ENCODE results near the gene LMAN1L. TPM values are rescaled to one million over a fixed set of nuclear protein-coding genes. Genes with fewer than 3 reads are reported as not detected.

Gene LMAN1L
- total RNA-seq, 1 experiment from 2014 or later, result not detected

GRCh38 chr15:74838137-74838516, 25.5 kb downstream of the LMAN1L start:
- DNase-seq, result no peak
- H3K27ac ChIP-seq (ENCODE audit: insufficient read length, low read depth, low read length), result no peak overlapping the region
- no peak overlapping the region for H3K4ac ChIP-seq (ENCODE audit: low read depth, low read length)
- H3K18ac ChIP-seq (ENCODE audit: insufficient read length, low read depth, low read length), result no peak overlapping the region
- H2BK15ac ChIP-seq (ENCODE audit: low read depth, low read length), result no peak overlapping the region
- H3K23me2 ChIP-seq (ENCODE audit: insufficient read length, low read depth, low read length, poor library complexity, severe bottlenecking), result peaks cover under 1% of the 10 kb centered on the region
- H4K8ac ChIP-seq (replicated peaks; ENCODE audit: insufficient read length, low read depth, low read length), result no peak overlapping the region
- H2AK5ac ChIP-seq (ENCODE audit: insufficient read length, low read length), result no peak overlapping the region
- H3K27me3 ChIP-seq (ENCODE audit: insufficient read depth, low read length), result no peaks in the 10 kb centered on the region
- no peak overlapping the region for H3K56ac ChIP-seq (ENCODE audit: insufficient read length, low read depth, low read length)
- H4K5ac ChIP-seq (ENCODE audit: insufficient read length, low read depth, low read length), result no peak overlapping the region
- WGBS (ENCODE audit: extremely low coverage, insufficient read length, low lambda C conversion rate), result no CpG with 5 or more reads among the region's 10 CpGs
- no peak overlapping the region for H2AFZ ChIP-seq (ENCODE audit: low read length)
- no peak overlapping the region for H3K23ac ChIP-seq (ENCODE audit: insufficient read length, low read depth, low read length)
- Mint-ChIP-seq H3K27me3 (ENCODE audit: low read depth) (no peaks in the 10 kb centered on the region), H3K36me3 (ENCODE audit: insufficient read depth in 1 of 3, low read depth in 3 of 3) (peaks cover 6 to 37% (median 29%) of the 10 kb centered on the region in 3 experiments), H3K9me3 (no peaks in the 10 kb centered on the region), H3K4me1 (peaks cover 18 to 35% of the 10 kb centered on the region in 2 experiments), H3K4me3 (no peak overlapping the region), H3K27ac (no peak overlapping the region)
- no peak overlapping the region for H4K91ac ChIP-seq (ENCODE audit: insufficient read length, low read depth, low read length)
- TF ChIP-seq CTCF (conservative IDR thresholded peaks at IDR 0.05), result no peak
- no peak overlapping the region for H2BK20ac ChIP-seq (ENCODE audit: low read depth, low read length, poor library complexity, severe bottlenecking)
- H3K79me1 ChIP-seq (ENCODE audit: insufficient read depth, low read depth, low read length, poor library complexity, severe bottlenecking), result no peaks in the 10 kb centered on the region
- no peak overlapping the region for H3T11ph ChIP-seq (ENCODE audit: low read length)
- no peak overlapping the region for H3K4me2 ChIP-seq (ENCODE audit: insufficient read depth, insufficient read length, low read length)
- H3K79me2 ChIP-seq (ENCODE audit: insufficient read depth, low read length), result no peaks in the 10 kb centered on the region
- no peaks in the 10 kb centered on the region; the same call in 1 of the 2 replicates for H3K4me1 ChIP-seq (ENCODE audit: insufficient read depth, low read length)
- H2BK12ac ChIP-seq (ENCODE audit: insufficient read length, low read depth, low read length), result no peak overlapping the region
- no peaks in the 10 kb centered on the region for H3K9me3 ChIP-seq (ENCODE audit: control insufficient read depth, low read depth, low read length)
- H2BK5ac ChIP-seq (ENCODE audit: insufficient read length, low read length), result no peak overlapping the region
- no peak overlapping the region for H3K14ac ChIP-seq (ENCODE audit: insufficient read depth, low read length)
- no peak overlapping the region for H2BK120ac ChIP-seq (ENCODE audit: low read depth, low read length, poor library complexity, severe bottlenecking)
- peaks cover 3% of the 10 kb centered on the region for H4K20me1 ChIP-seq (ENCODE audit: control insufficient read depth, insufficient read depth, insufficient read length)
- H3K9ac ChIP-seq (ENCODE audit: extremely low read depth, insufficient read length, low read length), result no peak overlapping the region

Data from H9 (cell line).